Astrocyte (in vitro differentiated cells and primary cell): ENCODE results near the gene NDOR1. TPM values are rescaled to one million over a fixed set of nuclear protein-coding genes. Genes with fewer than 3 reads are reported as not detected.
"Not testable (repeated sequence)": the region's sequence is repeated elsewhere in the genome, so short reads cannot be mapped to it uniquely, and the experiment has no call there.

Source experiments
- DNase-seq: peaks from one replicate; pipeline ENCODE4 v3.0.0-alpha.2; 2010; ENCODE audit warnings: low read depth
- FAIRE-seq: peaks from 2 replicates; lab custom pipeline; 2011; peaks lifted over from hg19 to GRCh38; lab: Jason Lieb, UNC
- H2AFZ ChIP-seq: 2 replicates; pipeline ENCODE4 v1.6.0; 2012; ENCODE audit warnings: low read depth, low read length, inconsistent platforms
- H3K27ac ChIP-seq: 2 replicates; pipeline ENCODE4 v1.5.1; 2011; ENCODE audit warnings: low read depth, low read length, inconsistent platforms
- H3K27me3 ChIP-seq: 2 replicates; pipeline ENCODE4 v1.6.0; 2011; ENCODE audit warnings: low read length, inconsistent platforms; ENCODE audit not compliant: insufficient read depth
- H3K36me3 ChIP-seq: 2 replicates; pipeline ENCODE4 v1.5.1; 2011; ENCODE audit warnings: low read length, inconsistent platforms; ENCODE audit not compliant: insufficient read depth
- H3K4me1 ChIP-seq: 2 replicates; pipeline ENCODE4 v1.5.1; 2011; ENCODE audit warnings: low read length, inconsistent platforms; ENCODE audit not compliant: insufficient read depth
- H3K4me2 ChIP-seq: 2 replicates; pipeline ENCODE4 v1.6.0; 2012; ENCODE audit warnings: low read length, inconsistent platforms
- H3K4me3 ChIP-seq: 2 replicates; pipeline ENCODE4 v1.5.1; 2011; ENCODE audit warnings: low read depth, mild to moderate bottlenecking, low read length, inconsistent platforms; ENCODE audit not compliant: insufficient read depth
- H3K79me2 ChIP-seq: 2 replicates; pipeline ENCODE4 v1.6.0; 2012; ENCODE audit warnings: mild to moderate bottlenecking, low read length, inconsistent platforms; ENCODE audit not compliant: insufficient read depth
- H3K9ac ChIP-seq: 2 replicates; pipeline ENCODE4 v1.6.0; 2012; ENCODE audit warnings: mild to moderate bottlenecking, low read length, inconsistent platforms
- H3K9me3 ChIP-seq: 2 replicates; pipeline ENCODE4 v1.5.1; 2012; ENCODE audit warnings: low read depth, mild to moderate bottlenecking, low read length, inconsistent platforms; ENCODE audit not compliant: insufficient read depth
- H4K20me1 ChIP-seq: 2 replicates; pipeline ENCODE4 v1.6.0; 2012; ENCODE audit warnings: low read length, inconsistent platforms; ENCODE audit not compliant: insufficient read depth
- H3K27ac Mint-ChIP-seq: one replicate; pipeline ENCODE4 v1.8.0; 2021; ENCODE audit warnings: mild to moderate bottlenecking, mixed read lengths; ENCODE audit not compliant: unreplicated experiment
- H3K27me3 Mint-ChIP-seq: one replicate; pipeline ENCODE4 v1.8.0; 2021; ENCODE audit warnings: low read depth, mixed read lengths; ENCODE audit not compliant: unreplicated experiment
- H3K36me3 Mint-ChIP-seq: one replicate; pipeline ENCODE4 v1.8.0; 2021; ENCODE audit warnings: low read depth, mixed read lengths; ENCODE audit not compliant: unreplicated experiment
- H3K4me1 Mint-ChIP-seq: one replicate; pipeline ENCODE4 v1.8.0; 2021; ENCODE audit warnings: low read depth, mixed read lengths; ENCODE audit not compliant: unreplicated experiment
- H3K4me3 Mint-ChIP-seq: one replicate; pipeline ENCODE4 v1.8.0; 2021; ENCODE audit warnings: mild to moderate bottlenecking, moderate library complexity, mixed read lengths; ENCODE audit not compliant: unreplicated experiment
- H3K9me3 Mint-ChIP-seq: one replicate; pipeline ENCODE4 v1.8.0; 2021; ENCODE audit warnings: mild to moderate bottlenecking, mixed read lengths; ENCODE audit not compliant: unreplicated experiment
- CTCF ChIP-seq: IDR thresholded peaks from 2 replicates; pipeline ENCODE4 v1.5.1; 2011; ENCODE audit warnings: low read depth, mild to moderate bottlenecking, inconsistent platforms, low read length, moderate library complexity; ENCODE audit not compliant: insufficient read depth
- EZH2 ChIP-seq: IDR thresholded peaks from 2 replicates; pipeline ENCODE4 v1.6.1; 2012; ENCODE audit warnings: mild to moderate bottlenecking, low read length, inconsistent platforms; ENCODE audit not compliant: insufficient read depth
- total RNA-seq: library from RNA; stranded (reverse); gene quantifications from 2 replicates; pipeline ENCODE4 v1.2.1, GENCODE V29; 2021

NDOR1 gene
- total RNA-seq, 1 donor from 2014 or later, result 14.5 TPM

- FAIRE-seq (no peak), DNase-seq (no peak)
- H3K9me3 ChIP-seq, result no peaks in the 10 kb centered on the region
- peaks cover 25% of the 10 kb centered on the region for H3K4me1 ChIP-seq
- peaks cover 54% of the 10 kb centered on the region for H3K79me2 ChIP-seq
- H3K4me2 ChIP-seq, result peak overlapping the region; percentile 90
- peak overlapping the region; percentile 82 for H3K4me3 ChIP-seq
- peaks cover 19% of the 10 kb centered on the region for H3K4me1 Mint-ChIP-seq
- peak overlapping the region; percentile 75 for H3K27ac Mint-ChIP-seq
- no peak for TF ChIP-seq EZH2
- no peak for TF ChIP-seq CTCF
- peaks cover 9% of the 10 kb centered on the region for H3K36me3 ChIP-seq
- no peaks in the 10 kb centered on the region for H3K9me3 Mint-ChIP-seq
- H3K9ac ChIP-seq, result peak overlapping the region; percentile 88
- peak overlapping the region; percentile 70 for H3K27ac ChIP-seq
- no peaks in the 10 kb centered on the region for H3K27me3 Mint-ChIP-seq
- H3K4me3 Mint-ChIP-seq, result peak overlapping the region; percentile 94
- no peak overlapping the region for H2AFZ ChIP-seq
- H4K20me1 ChIP-seq, result peaks cover 62% of the 10 kb centered on the region
- H3K27me3 ChIP-seq, result no peaks in the 10 kb centered on the region
- peaks cover 8% of the 10 kb centered on the region for H3K36me3 Mint-ChIP-seq
Observed at GRCh38 chr9:137241490-137242268, 36.2 kb downstream of the NDOR1 start.

GRCh38 chr9:137242269-137243203 lies 37.0 kb downstream of the NDOR1 start:
- peak overlapping the region; percentile 82 for H3K4me3 ChIP-seq
- Mint-ChIP-seq H3K27me3 (no peaks in the 10 kb centered on the region), H3K4me1 (peaks cover 19% of the 10 kb centered on the region), H3K4me3 (peak overlapping the region; percentile 94), H3K9me3 (no peaks in the 10 kb centered on the region), H3K27ac (peak overlapping the region; percentile 75), H3K36me3 (peaks cover 8% of the 10 kb centered on the region)
- peak overlapping the region; percentile 70 for H3K27ac ChIP-seq
- no peaks in the 10 kb centered on the region for H3K27me3 ChIP-seq
- H3K79me2 ChIP-seq, result peaks cover 54% of the 10 kb centered on the region
- peaks cover 9% of the 10 kb centered on the region for H3K36me3 ChIP-seq
- peaks cover 25% of the 10 kb centered on the region for H3K4me1 ChIP-seq
- no peak overlapping the region for H2AFZ ChIP-seq
- peak overlapping the region; percentile 90 for H3K4me2 ChIP-seq
- DNase-seq (no peak), FAIRE-seq (no peak)
- H3K9ac ChIP-seq, result peak overlapping the region; percentile 88
- no peak for TF ChIP-seq EZH2
- TF ChIP-seq CTCF, result no peak
- H3K9me3 ChIP-seq, result no peaks in the 10 kb centered on the region
- peaks cover 54% of the 10 kb centered on the region for H4K20me1 ChIP-seq

GRCh38 chr9:137243266-137243625 lies 37.7 kb downstream of the NDOR1 start:
- Histone ChIP-seq H3K79me2 (peaks cover 49% of the 10 kb centered on the region), H3K4me1 (peaks cover 25% of the 10 kb centered on the region), H4K20me1 (peaks cover 46% of the 10 kb centered on the region), H3K9ac (peak overlapping the region; percentile 88), H3K4me2 (peak overlapping the region; percentile 90), H3K4me3 (peak overlapping the region; percentile 17)
- not testable (repeated sequence) for H3K9me3 ChIP-seq, H2AFZ ChIP-seq, H3K36me3 Mint-ChIP-seq, H3K27me3 Mint-ChIP-seq, FAIRE-seq, H3K27me3 ChIP-seq, H3K27ac ChIP-seq, DNase-seq, H3K36me3 ChIP-seq, H3K9me3 Mint-ChIP-seq
- H3K4me1 Mint-ChIP-seq, result peaks cover 19% of the 10 kb centered on the region
- H3K4me3 Mint-ChIP-seq, result peak overlapping the region; percentile 94
- peak overlapping the region; percentile 75 for H3K27ac Mint-ChIP-seq
